ENCODE results near the gene LDLRAD3.
"Not testable (repeated sequence)": the region's sequence is repeated elsewhere in the genome, so short reads cannot be mapped to it uniquely, and the experiment has no call there.

- not testable (repeated sequence) for TF ChIP-seq CTCF (optimal IDR thresholded peaks at IDR 0.05 in 1 of 3, IDR thresholded peaks at IDR 0.05 in 1 of 3, conservative IDR thresholded peaks at IDR 0.05 in 1 of 3; ENCODE audit: extremely low read depth in 1 of 3, insufficient read depth in 2 of 3, low read length in 3 of 3); EZH2 (IDR thresholded peaks at IDR 0.05; ENCODE audit: low read length)
These were observed 69.6 kb downstream of the LDLRAD3 start for GRCh38 chr11:36013446-36013845.

Data from keratinocyte (primary cell).